Upper lobe of left lung (tissue), 6 donors: ENCODE data around the gene ZNF101. TPM values are rescaled to one million over a fixed set of nuclear protein-coding genes. Genes with fewer than 3 reads are reported as not detected.

Experiments used
- ATAC-seq, 2 donors: fragments of 200-7000 bp; cut with Tn5 transposase; one replicate each; pipeline ENCODE4 v1.9.1; 2022; ENCODE audit warnings: mild to moderate bottlenecking in 2 of 2, moderate library complexity in 2 of 2; ENCODE audit not compliant: low FRiP score in 2 of 2
- DNase-seq, 2 donors: peaks; one replicate each; pipeline ENCODE4 v3.0.0-alpha.2; 2019 to 2020
- H3K27ac ChIP-seq, 4 donors: fragments of 200-600 bp; sonication (generic); one replicate each; pipeline ENCODE4 v1.5.1; 2016 to 2019
- H3K27me3 ChIP-seq, 4 donors: fragments of 200-600 bp; sonication (generic); one replicate each; pipeline ENCODE4 v1.5.1; 2017 to 2019
- H3K36me3 ChIP-seq, 4 donors: fragments of 200-600 bp; sonication (generic); one replicate each; pipeline ENCODE4 v1.5.1; 2016 to 2019
- H3K4me1 ChIP-seq, 4 donors: fragments of 200-600 bp; sonication (generic); one replicate each; pipeline ENCODE4 v1.5.1; 2018 to 2019
- H3K4me3 ChIP-seq, 4 donors: fragments of 200-600 bp; sonication (generic); one replicate each; pipeline ENCODE4 v1.5.1; 2017 to 2019; ENCODE audit warnings: mild to moderate bottlenecking in 2 of 4, moderate library complexity in 1 of 4
- H3K9me3 ChIP-seq, 4 donors: fragments of 200-600 bp; sonication (generic); one replicate each; pipeline ENCODE4 v1.5.1; 2018 to 2019
- CTCF ChIP-seq, 6 experiments: fragments of 450-650 bp in 4 of 6; fragments of 200-600 bp in 2 of 6; sonication (generic) in 2 of 6; IDR thresholded peaks; one replicate each; pipeline ENCODE4 v1.5.1; 2016 to 2019; ENCODE audit warnings: antibody characterized with exemption in 6 of 6
- EP300 ChIP-seq, 4 donors: sonication (generic); formaldehyde crosslinking; IDR thresholded peaks; one replicate each; pipeline ENCODE4 v1.5.1; 2017; ENCODE audit warnings: antibody characterized with exemption in 4 of 4, control low read depth in 2 of 4
- POLR2A ChIP-seq, 4 donors: fragments of 450-650 bp; IDR thresholded peaks; one replicate each; pipeline ENCODE4 v1.5.1; 2016 to 2017; ENCODE audit warnings: antibody characterized with exemption in 4 of 4, mild to moderate bottlenecking in 2 of 4
- POLR2AphosphoS5 ChIP-seq, 2 donors: sonication (generic); formaldehyde crosslinking; IDR thresholded peaks; one replicate each; pipeline ENCODE4 v1.5.1; 2017; ENCODE audit warnings: antibody characterized with exemption in 2 of 2
- WGBS, 2 donors: methylation state at CpG; one replicate each; pipeline ENCODE4 v1.1.5; 2017 to 2018; 5-methylcytosine and 5-hydroxymethylcytosine counted together
- total RNA-seq, 6 donors: library from RNA; depleted of rRNA in 4 of 6; stranded (reverse); fragments of >200 nt in 4 of 6; gene quantifications; one replicate each; pipeline versions ENCODE4 v1.1.0 to v1.2.1, GENCODE V29; 2016 to 2021
- donor health status: DM: no; HTN: no; CAD: no; lungs with moderate emphysema.
- donor health status: DM: no; HTN: yes; CAD: no; lungs with severe emphysema.

Gene ZNF101
- total RNA-seq, 6 donors from 2014 or later: 3.4 to 16.1 (median 11.1) TPM

GRCh38 chr19:19633711-19634515 is 34.7 kb upstream of the ZNF101 start:
- DNase-seq: peak in 1 of 2 donors; percentile 69

GRCh38 chr19:19634516-19635312 is 33.9 kb upstream of the ZNF101 start:
- Histone ChIP-seq H3K27ac (no peak overlapping the region), H3K36me3 (peaks cover 5 to 80% (median 57%) of the 10 kb centered on the region in 4 donors), H3K4me1 (no peaks in the 10 kb centered on the region), H3K9me3 (no peaks in the 10 kb centered on the region), H3K27me3 (no peaks in the 10 kb centered on the region), H3K4me3 (no peak overlapping the region)
- DNase-seq: peak in 1 of 2 donors; percentile 73
- no peak for ATAC-seq
- TF ChIP-seq EP300 (IDR thresholded peaks at IDR 0.05): no peak
- TF ChIP-seq POLR2AphosphoS5 (IDR thresholded peaks at IDR 0.05): no peak
- TF ChIP-seq POLR2A (IDR thresholded peaks at IDR 0.05): no peak
- TF ChIP-seq CTCF (IDR thresholded peaks at IDR 0.05): no peak
- 92 to 93% methylated on average over 35 to 36 of the region's 36 CpGs for WGBS, 2 donors

More at GRCh38 chr19:19633711-19634515, 34.7 kb upstream of the ZNF101 start:
- no peak for TF ChIP-seq CTCF (IDR thresholded peaks at IDR 0.05)
- TF ChIP-seq POLR2A (IDR thresholded peaks at IDR 0.05): no peak
- TF ChIP-seq EP300 (IDR thresholded peaks at IDR 0.05): no peak
- TF ChIP-seq POLR2AphosphoS5 (IDR thresholded peaks at IDR 0.05): no peak
- Histone ChIP-seq H3K36me3 (peaks cover 5 to 73% (median 55%) of the 10 kb centered on the region in 4 donors), H3K4me1 (peaks cover 0 to 2% (median under 1%) of the 10 kb centered on the region in 4 donors), H3K27me3 (no peaks in the 10 kb centered on the region), H3K4me3 (no peak overlapping the region), H3K9me3 (no peaks in the 10 kb centered on the region), H3K27ac (no peak overlapping the region)
- no peak for ATAC-seq
- 91 to 97% methylated on average over 20 to 22 of the region's 22 CpGs for WGBS, 2 donors

DNA sequence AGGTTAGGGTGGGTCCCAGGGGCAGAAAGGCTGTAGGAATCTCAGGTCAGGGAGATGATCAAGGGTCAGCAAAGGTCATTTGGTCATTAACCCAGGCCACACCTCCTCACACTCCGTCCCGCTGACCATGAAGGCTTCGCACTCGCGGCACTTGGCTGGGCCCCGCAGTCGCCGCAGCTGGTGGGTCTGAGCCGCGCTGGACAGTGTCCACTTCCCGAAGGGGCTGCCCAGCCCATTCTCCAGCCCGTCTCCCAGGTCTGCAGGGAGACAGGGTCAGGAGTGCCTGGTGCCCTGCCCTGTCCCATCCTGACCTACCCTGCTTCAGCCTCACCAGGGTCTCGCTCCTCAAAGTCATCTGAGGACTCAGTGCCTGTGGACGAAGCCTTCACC is 33.3 kb upstream of the ZNF101 start:
- DNase-seq: peak in 1 of 2 donors; percentile 63
- no peaks in the 10 kb centered on the region for H3K27me3 ChIP-seq
- peaks cover 5 to 79% (median 59%) of the 10 kb centered on the region in 4 donors for H3K36me3 ChIP-seq
- no peak overlapping the region for H3K4me3 ChIP-seq
- no peaks in the 10 kb centered on the region for H3K4me1 ChIP-seq
- no peaks in the 10 kb centered on the region for H3K9me3 ChIP-seq
- H3K27ac ChIP-seq: no peak overlapping the region
- ATAC-seq: no peak
- WGBS, 2 donors: 91% methylated on average over 12 of the region's 14 CpGs; no CpG with 5 or more reads in 1 of the 2 donors
- no peak for TF ChIP-seq POLR2A (IDR thresholded peaks at IDR 0.05)
- no peak for TF ChIP-seq CTCF (IDR thresholded peaks at IDR 0.05)
- no peak for TF ChIP-seq EP300 (IDR thresholded peaks at IDR 0.05)
- no peak for TF ChIP-seq POLR2AphosphoS5 (IDR thresholded peaks at IDR 0.05)

DNA sequence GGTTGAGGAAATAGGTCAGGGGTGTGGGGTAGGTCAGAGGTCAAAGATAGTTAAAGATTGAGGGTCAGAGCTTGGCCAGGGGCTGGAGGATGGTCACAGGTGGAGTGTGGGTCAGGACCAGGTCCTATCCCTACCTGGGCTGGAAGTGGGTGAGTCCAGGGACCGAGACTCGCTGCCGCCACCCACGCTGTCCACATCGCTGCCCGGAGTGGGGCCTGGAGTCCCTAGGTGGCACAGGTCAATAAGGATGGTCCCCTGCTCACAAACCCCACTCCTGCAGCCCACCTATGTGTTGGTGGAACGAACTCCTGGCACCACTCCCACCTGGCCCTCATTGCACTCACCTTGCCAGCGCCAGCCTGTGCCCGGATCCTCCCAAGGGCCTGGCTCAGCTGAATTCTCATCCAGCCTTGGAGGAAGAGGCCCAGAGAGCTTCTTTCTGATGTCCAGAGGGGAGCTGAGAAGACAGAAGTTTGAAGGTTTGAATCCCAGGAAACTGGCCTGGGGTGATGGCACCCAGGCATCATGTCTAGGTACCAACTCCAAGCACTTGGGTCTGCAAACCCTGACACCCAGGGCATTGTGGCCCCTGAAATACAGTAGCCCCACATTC is 32.0 kb upstream of the ZNF101 start:
- ATAC-seq (no peak), DNase-seq (no peak)
- Histone ChIP-seq H3K9me3 (no peaks in the 10 kb centered on the region), H3K4me1 (peaks cover 0 to under 1% (median 0%) of the 10 kb centered on the region in 4 donors), H3K4me3 (no peak overlapping the region), H3K27me3 (no peaks in the 10 kb centered on the region), H3K27ac (no peak overlapping the region), H3K36me3 (peaks cover 5 to 83% (median 59%) of the 10 kb centered on the region in 4 donors)
- WGBS, 2 donors: 95 to 98% methylated on average over 6 to 9 of the region's 9 CpGs
- TF ChIP-seq EP300 (IDR thresholded peaks at IDR 0.05) (no peak), CTCF (IDR thresholded peaks at IDR 0.05) (no peak), POLR2A (IDR thresholded peaks at IDR 0.05) (no peak), POLR2AphosphoS5 (IDR thresholded peaks at IDR 0.05) (no peak)
